GM13976 (cell line): ENCODE results near the gene EXOC4.

ENCODE experiments used
- DNase-seq: peaks from one replicate; pipeline ENCODE4 v3.0.0; 2012; ENCODE audit warnings: low spot score
- CTCF ChIP-seq: IDR thresholded peaks from 2 replicates; pipeline ENCODE4 v1.5.1; 2012; ENCODE audit warnings: borderline replicate concordance, mild to moderate bottlenecking; ENCODE audit not compliant: insufficient read depth; ENCODE audit errors: extremely low read depth, missing control alignments, control extremely low read depth
- in situ Hi-C: fragments of 300-500 bp; cut with MboI; formaldehyde crosslinking; loops from one replicate; pipeline ENCODE4 v1.12.0; 2022; ENCODE audit warnings: low sequenced_read_pairs, mixed read lengths, inconsistent platforms; ENCODE audit not compliant: unreplicated experiment

The EXOC4 gene

GRCh38 chr7:133962646-133963045 is 709.8 kb downstream of the EXOC4 start:
- in situ Hi-C loops: no loop called here
- no peak for DNase-seq
- no peak for TF ChIP-seq CTCF

GRCh38 chr7:133963629-133964028 is 710.8 kb downstream of the EXOC4 start:
- in situ Hi-C loops: no loop called here
- DNase-seq: no peak
- TF ChIP-seq CTCF: no peak

GRCh38 chr7:133971625-133972024 is 718.7 kb downstream of the EXOC4 start:
- no peak for TF ChIP-seq CTCF
- DNase-seq: no peak
- in situ Hi-C loops: no loop called here

GRCh38 chr7:133973710-133974109 is 720.8 kb downstream of the EXOC4 start:
- no peak for TF ChIP-seq CTCF
- no peak for DNase-seq
- in situ Hi-C loops: no loop called here

- TF ChIP-seq CTCF: no peak
- no peak for DNase-seq
- in situ Hi-C loops: no loop called here
These were observed 722.3 kb downstream of the EXOC4 start for GRCh38 chr7:133975130-133975529.

- no peak for TF ChIP-seq CTCF
- in situ Hi-C loops: no loop called here
- DNase-seq: no peak
These were observed 723.3 kb downstream of the EXOC4 start for GRCh38 chr7:133976140-133976539.
